AG08395 (cell line): ENCODE results near the gene UBE2L6.

Source experiments
- DNase-seq: peaks from one replicate; pipeline ENCODE4 v3.0.0; 2012; ENCODE audit warnings: mixed read lengths, low spot score

Gene UBE2L6

GRCh38 chr11:57530215-57530595 is 37.3 kb downstream of the UBE2L6 start:
- no peak for DNase-seq

GRCh38 chr11:57529012-57529411 is 38.5 kb downstream of the UBE2L6 start:
- no peak for DNase-seq

GRCh38 chr11:57527056-57527631 is 40.3 kb downstream of the UBE2L6 start:
- DNase-seq: peak; percentile 65

- no peak for DNase-seq
Observed at GRCh38 chr11:57523419-57523818, 44.1 kb downstream of the UBE2L6 start.

- DNase-seq: no peak
Observed at GRCh38 chr11:57521116-57521515, 46.4 kb downstream of the UBE2L6 start.

- DNase-seq: no peak
Observed at GRCh38 chr11:57516061-57516443, 51.4 kb downstream of the UBE2L6 start.

GRCh38 chr11:57515332-57516060 is 52.0 kb downstream of the UBE2L6 start, which contains the start of gene SLC43A1:
Gene SLC43A1 (minus strand): TSS chr11:57515702. CDS start chr11:57514111, 1,591 bp downstream.
- peak; percentile 82 for DNase-seq

- peak; percentile 57 for DNase-seq
Observed at GRCh38 chr11:57514538-57515331, 52.7 kb downstream of the UBE2L6 start.

GRCh38 chr11:57513911-57514537 is 53.4 kb downstream of the UBE2L6 start:
- peak; percentile 39 for DNase-seq

- no peak for DNase-seq
Observed at GRCh38 chr11:57513452-57513795, 54.0 kb downstream of the UBE2L6 start.

GRCh38 chr11:57512646-57513451 is 54.6 kb downstream of the UBE2L6 start:
- no peak for DNase-seq

GRCh38 chr11:57511741-57512430 is 55.6 kb downstream of the UBE2L6 start:
- DNase-seq: no peak

GRCh38 chr11:57508341-57509170 is 58.9 kb downstream of the UBE2L6 start:
- no peak for DNase-seq

GRCh38 chr11:57506522-57506921 is 61.0 kb downstream of the UBE2L6 start:
- DNase-seq: no peak

GRCh38 chr11:57504511-57504910 is 63.0 kb downstream of the UBE2L6 start:
- DNase-seq: no peak

GRCh38 chr11:57502870-57503269 is 64.6 kb downstream of the UBE2L6 start:
- no peak for DNase-seq

- DNase-seq: no peak
Observed at GRCh38 chr11:57502376-57502775, 65.1 kb downstream of the UBE2L6 start.

GRCh38 chr11:57501953-57502352 is 65.5 kb downstream of the UBE2L6 start:
- no peak for DNase-seq
